ENCODE measurements around the gene CCDC86. TPM values are rescaled to one million over a fixed set of nuclear protein-coding genes. Genes with fewer than 3 reads are reported as not detected.

The CCDC86 gene
- total and polyA plus RNA-seq, 9 of the 15 experiments (the other 6 are each of a cell fraction or from before 2014, with no cell fraction given) = 4.6 to 102 (median 25.2) TPM

- in situ Hi-C loops (cut with MboI) = no loop called here
- BruUV-seq (replicated peaks) = no TSS peak
- intact Hi-C loops (cut with micrococcal nuclease) = no loop called here
- ChIA-PET CTCF (ENCODE audit: low intra/inter-chr PET ratio) (interaction anchor here (0.7 kb wide), 1 partner anchor 77 kb away, joined by 3 read pairs; no protein-coding TSS in a partner anchor), POLR2A (interaction anchor here (0.5 to 1.3 kb wide), 2 partner anchors 21 to 621 kb away, joined by 3 to 4 read pairs; no protein-coding TSS in a partner anchor)
- 0% methylated on average over 6 of the region's 6 CpGs for WGBS (ENCODE audit: insufficient coverage, low coverage, missing lambda C conversion rate)
- Histone ChIP-seq H3K4me3 (no peak overlapping the region), H3K9me3 (replicated peaks; ENCODE audit: control insufficient read depth, insufficient read depth, low read depth, low read length) (no peaks in the 10 kb centered on the region), H2AFZ (ENCODE audit: low read depth, low read length) (no peak overlapping the region), H3K9me1 (ENCODE audit: control insufficient read depth, insufficient read depth, low read length) (no peaks in the 10 kb centered on the region), H3K27ac (ENCODE audit: extremely low read depth, low read depth, low read length) (no peak overlapping the region), H3K79me2 (ENCODE audit: control insufficient read depth, insufficient read depth, low read length) (no peaks in the 10 kb centered on the region), H3K27me3 (ENCODE audit: control insufficient read depth in 2 of 2, insufficient read depth in 2 of 2, low read length in 2 of 2) (peaks cover 11 to 68% of the 10 kb centered on the region in 2 experiments; a peak in 4 of 5 replicates), H4K20me1 (replicated peaks; ENCODE audit: control insufficient read depth, insufficient read depth, low read length) (0 out of 2 replicates have a peak, but pooled peaks cover 3% of the 10 kb centered on the region), H3K9ac (ENCODE audit: insufficient read depth in 1 of 2, low read depth in 2 of 2, low read length in 2 of 2) (no peak overlapping the region), H3K36me3 (ENCODE audit: control insufficient read depth, insufficient read depth, low read length) (no peaks in the 10 kb centered on the region), H3K4me1 (replicated peaks in 1 of 2; ENCODE audit: control insufficient read depth in 2 of 2, insufficient read depth in 2 of 2, low read length in 2 of 2) (no peaks in the 10 kb centered on the region), H3K4me2 (ENCODE audit: insufficient read depth, low read length) (no peak overlapping the region)
- FAIRE-seq = no peak
- TF ChIP-seq ZZZ3 (IDR thresholded peaks at IDR 0.05) = no peak
- no peak for TF ChIP-seq TEAD1 (CRISPR knock-in tag; IDR thresholded peaks at IDR 0.05)
- ATAC-seq = no peak
- no peak for DNase-seq (ENCODE audit: extremely low read depth in 1 of 4, low spot score in 3 of 4)
These were observed 46.6 kb upstream of the CCDC86 start for GRCh38 chr11:60795291-60795690.

GRCh38 chr11:60797846-60798630 lies 43.9 kb upstream of the CCDC86 start:
- 3% methylated on average over 17 of the region's 17 CpGs for WGBS (ENCODE audit: insufficient coverage, low coverage, missing lambda C conversion rate)
- TF ChIP-seq RBM15 (IDR thresholded peaks at IDR 0.05; ENCODE audit: insufficient read depth, low read length) (no peak), ESRRA (IDR thresholded peaks at IDR 0.05; ENCODE audit: borderline replicate concordance, low read depth) (no peak), FOXO4 (CRISPR knock-in tag; IDR thresholded peaks at IDR 0.05) (no peak), ZNF707 (CRISPR knock-in tag; conservative IDR thresholded peaks at IDR 0.05) (no peak)
- ATAC-seq (no peak), DNase-seq (ENCODE audit: extremely low read depth in 1 of 4, low spot score in 3 of 4) (no peak), FAIRE-seq (no peak)
- Histone ChIP-seq H3K79me2 (ENCODE audit: control insufficient read depth, insufficient read depth, low read length) (no peaks in the 10 kb centered on the region), H3K4me1 (replicated peaks in 1 of 2; ENCODE audit: control insufficient read depth in 2 of 2, insufficient read depth in 2 of 2, low read length in 2 of 2) (no peaks in the 10 kb centered on the region), H4K20me1 (replicated peaks; ENCODE audit: control insufficient read depth, insufficient read depth, low read length) (0 out of 2 replicates have a peak, but pooled peaks cover 3% of the 10 kb centered on the region), H3K9me1 (ENCODE audit: control insufficient read depth, insufficient read depth, low read length) (no peaks in the 10 kb centered on the region), H3K27me3 (ENCODE audit: control insufficient read depth in 2 of 2, insufficient read depth in 2 of 2, low read length in 2 of 2) (peaks cover 19 to 66% of the 10 kb centered on the region in 2 experiments), H2AFZ (ENCODE audit: low read depth, low read length) (no peak overlapping the region), H3K9ac (ENCODE audit: insufficient read depth in 1 of 2, low read depth in 2 of 2, low read length in 2 of 2) (no peak overlapping the region), H3K36me3 (ENCODE audit: control insufficient read depth, insufficient read depth, low read length) (no peaks in the 10 kb centered on the region), H3K4me3 (no peak overlapping the region), H3K4me2 (ENCODE audit: insufficient read depth, low read length) (no peak overlapping the region), H3K9me3 (replicated peaks; ENCODE audit: control insufficient read depth, insufficient read depth, low read depth, low read length) (no peaks in the 10 kb centered on the region), H3K27ac (ENCODE audit: extremely low read depth, low read depth, low read length) (no peak overlapping the region)
- ChIA-PET POLR2A (no interaction called here), CTCF (ENCODE audit: low intra/inter-chr PET ratio) (no interaction called here)
- intact Hi-C loops (cut with micrococcal nuclease) = no loop called here
- no TSS peak for BruUV-seq (replicated peaks)
- in situ Hi-C loops (cut with MboI) = no loop called here
